ENCODE data around the gene FCRLA.
"Not testable (repeated sequence)": the region's sequence is repeated elsewhere in the genome, so short reads cannot be mapped to it uniquely, and the experiment has no call there.

- not testable (repeated sequence) for TF ChIP-seq CTCF, POLR2A (IDR thresholded peaks at IDR 0.05)
Observed at GRCh38 chr1:161658524-161658923, 48.5 kb upstream of the FCRLA start.
